Activated T-helper 2 cell treated with anti-CD3 and anti-CD28 coated beads, Interferon-gamma antibody, Interleukin-2, Interleukin-4, amounts not matched to agents 10 μg/mL and 5 μg/mL and 100 μg/mL, durations not matched to agents 14 hours and 24 hours and 36 hours (primary cell): Measurements from ENCODE around the gene IFNLR1. TPM values are rescaled to one million over a fixed set of nuclear protein-coding genes. Genes with fewer than 3 reads are reported as not detected.

ENCODE experiments used
- DNase-seq: peaks from one replicate; pipeline ENCODE4 v3.0.0; 2021; ENCODE audit warnings: low spot score
- H3K27ac Mint-ChIP-seq: one replicate; pipeline ENCODE4 v1.8.0; 2021; ENCODE audit warnings: mixed read lengths
- H3K27me3 Mint-ChIP-seq: one replicate; pipeline ENCODE4 v1.8.0; 2021; ENCODE audit warnings: low read depth, mixed read lengths
- H3K36me3 Mint-ChIP-seq: one replicate; pipeline ENCODE4 v1.8.0; 2021; ENCODE audit warnings: low read depth, mixed read lengths
- H3K4me1 Mint-ChIP-seq: one replicate; pipeline ENCODE4 v1.8.0; 2021; ENCODE audit warnings: low read depth, mixed read lengths
- H3K4me3 Mint-ChIP-seq: one replicate; pipeline ENCODE4 v1.8.0; 2021; ENCODE audit warnings: low read depth, mild to moderate bottlenecking, moderate library complexity, mixed read lengths
- H3K9me3 Mint-ChIP-seq: one replicate; pipeline ENCODE4 v1.8.0; 2021; ENCODE audit warnings: mixed read lengths
- intact Hi-C: fragments of 100-400 bp; cut with micrococcal nuclease; formaldehyde crosslinking; loops from one replicate; pipeline ENCODE4 v1.15.1; 2023
- total RNA-seq: library from RNA; stranded (reverse); gene quantifications from 2 replicates; pipeline ENCODE4 v1.2.3, GENCODE V29; 2022

The IFNLR1 gene
- total RNA-seq, 1 donor from 2014 or later: 6.5 TPM

DNA sequence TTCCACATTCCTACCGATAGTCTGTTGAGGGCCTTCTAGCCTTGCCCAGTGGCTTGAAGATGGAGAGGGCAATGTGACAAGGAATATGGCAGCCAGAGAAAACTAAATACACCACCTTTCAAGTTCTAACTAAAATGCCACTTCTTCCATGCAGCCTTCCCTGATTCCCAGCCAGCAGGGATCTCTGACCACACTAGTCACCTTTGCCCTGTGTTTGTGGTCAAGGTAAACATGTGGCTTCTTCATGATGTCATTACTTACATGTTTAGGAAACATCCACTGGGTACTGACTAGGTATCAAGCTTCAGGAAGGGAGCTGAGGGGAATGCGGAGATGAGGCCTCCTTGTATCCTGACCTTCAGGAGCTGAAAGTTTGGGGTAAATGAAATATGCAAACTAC, 21.6 kb downstream of the IFNLR1 start:
- no peak overlapping the region for H3K4me3 Mint-ChIP-seq
- H3K4me1 Mint-ChIP-seq: no peaks in the 10 kb centered on the region
- DNase-seq: no peak
- peaks cover 3% of the 10 kb centered on the region for H3K36me3 Mint-ChIP-seq
- H3K27me3 Mint-ChIP-seq: peaks cover 1% of the 10 kb centered on the region
- H3K9me3 Mint-ChIP-seq: no peaks in the 10 kb centered on the region
- intact Hi-C loops: no loop called here
- no peak overlapping the region for H3K27ac Mint-ChIP-seq

DNA sequence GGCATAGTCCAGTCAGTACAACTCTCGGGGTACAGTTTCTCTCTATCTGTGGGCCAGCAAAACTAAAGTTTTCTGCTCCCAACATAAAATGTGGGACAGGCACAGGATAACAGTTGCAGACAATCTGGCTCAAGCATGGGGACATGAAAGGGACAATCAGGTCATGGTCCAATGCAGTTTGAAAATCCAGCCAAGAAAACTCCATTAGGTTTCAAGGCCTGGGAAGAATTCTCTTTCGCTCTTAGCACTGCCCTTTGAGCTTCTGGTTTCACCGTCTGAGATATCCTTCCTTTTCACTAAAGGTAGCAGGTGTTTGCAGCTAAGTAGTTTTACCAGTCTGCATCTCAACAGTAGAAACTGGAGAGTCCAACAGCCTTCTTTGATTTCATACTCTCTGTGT, 23.1 kb downstream of the IFNLR1 start:
- Mint-ChIP-seq H3K4me1 (no peaks in the 10 kb centered on the region), H3K27ac (no peak overlapping the region), H3K9me3 (no peaks in the 10 kb centered on the region), H3K27me3 (peaks cover 1% of the 10 kb centered on the region), H3K4me3 (no peak overlapping the region), H3K36me3 (peaks cover 3% of the 10 kb centered on the region)
- no peak for DNase-seq
- intact Hi-C loops: no loop called here

DNA sequence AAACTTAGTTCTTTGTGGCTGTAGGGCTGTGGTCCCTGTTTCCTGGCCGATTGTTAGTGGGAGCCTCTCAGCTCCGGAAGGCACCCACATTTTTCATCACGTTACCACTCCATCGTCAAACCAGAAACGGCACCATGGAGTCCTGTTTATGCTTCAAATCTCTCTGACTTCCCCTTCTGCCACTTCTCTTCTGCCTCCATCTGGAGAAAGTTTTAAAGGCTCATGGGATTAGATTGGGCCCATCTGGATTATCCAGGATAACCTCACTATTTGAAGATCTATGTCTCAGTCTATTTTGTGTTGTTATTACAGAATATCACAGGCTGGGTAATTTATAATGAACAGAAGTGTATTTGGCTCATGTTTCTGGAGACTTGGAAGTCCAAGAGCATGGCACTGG, 24.9 kb downstream of the IFNLR1 start:
- intact Hi-C loops: no loop called here
- Mint-ChIP-seq H3K4me1 (no peaks in the 10 kb centered on the region), H3K27ac (no peak overlapping the region), H3K9me3 (no peaks in the 10 kb centered on the region), H3K4me3 (no peak overlapping the region), H3K27me3 (peaks cover 1% of the 10 kb centered on the region), H3K36me3 (peaks cover 3% of the 10 kb centered on the region)
- no peak for DNase-seq

DNA sequence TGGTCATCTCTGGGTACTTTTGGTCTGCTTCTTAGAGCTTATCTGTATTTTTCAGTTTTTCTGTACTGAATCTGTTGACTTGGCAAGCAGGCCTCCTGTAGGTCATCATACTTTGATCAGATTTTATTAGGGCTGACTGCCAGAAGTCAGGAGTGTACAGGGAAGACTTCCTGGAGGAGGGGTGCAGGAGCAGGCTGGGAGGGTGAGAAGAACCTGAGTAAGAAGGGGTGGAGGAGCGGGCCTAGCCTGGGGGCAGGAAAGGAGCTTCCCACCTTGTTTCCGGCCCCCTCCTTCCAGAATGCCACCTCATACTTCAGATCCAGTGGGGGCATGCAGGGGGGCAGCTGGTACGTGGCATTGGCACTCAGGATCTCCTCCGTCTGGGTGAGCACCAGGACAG, 25.8 kb downstream of the IFNLR1 start:
- Mint-ChIP-seq H3K27ac (no peak overlapping the region), H3K9me3 (no peaks in the 10 kb centered on the region), H3K4me1 (no peaks in the 10 kb centered on the region), H3K4me3 (no peak overlapping the region), H3K27me3 (peaks cover 1% of the 10 kb centered on the region), H3K36me3 (peaks cover 3% of the 10 kb centered on the region)
- DNase-seq: no peak
- intact Hi-C loops: no loop called here

DNA sequence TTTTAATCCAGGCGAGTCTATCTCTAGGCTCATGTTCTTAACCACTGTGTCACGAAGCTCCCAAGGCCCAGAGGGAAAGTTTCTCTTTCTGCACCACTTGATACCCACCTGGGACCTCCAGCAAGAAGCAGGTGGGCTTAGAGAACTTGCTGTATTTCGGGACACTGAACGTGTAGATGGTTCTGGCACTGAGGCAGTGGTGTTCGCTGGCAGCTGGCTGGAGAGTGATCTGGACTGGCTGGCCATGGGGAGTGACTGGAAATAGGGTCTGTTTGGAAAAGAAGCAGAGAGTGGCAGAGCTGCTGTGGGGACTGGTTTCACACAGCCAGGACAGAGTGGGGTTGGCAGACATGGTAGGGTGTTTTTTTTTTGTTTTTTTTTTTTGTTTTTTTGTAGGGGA, 27.7 kb downstream of the IFNLR1 start:
- Mint-ChIP-seq H3K27ac (no peak overlapping the region), H3K36me3 (no peaks in the 10 kb centered on the region), H3K4me3 (no peak overlapping the region), H3K27me3 (peaks cover 1% of the 10 kb centered on the region), H3K9me3 (no peaks in the 10 kb centered on the region), H3K4me1 (no peaks in the 10 kb centered on the region)
- intact Hi-C loops: no loop called here
- no peak for DNase-seq

DNA sequence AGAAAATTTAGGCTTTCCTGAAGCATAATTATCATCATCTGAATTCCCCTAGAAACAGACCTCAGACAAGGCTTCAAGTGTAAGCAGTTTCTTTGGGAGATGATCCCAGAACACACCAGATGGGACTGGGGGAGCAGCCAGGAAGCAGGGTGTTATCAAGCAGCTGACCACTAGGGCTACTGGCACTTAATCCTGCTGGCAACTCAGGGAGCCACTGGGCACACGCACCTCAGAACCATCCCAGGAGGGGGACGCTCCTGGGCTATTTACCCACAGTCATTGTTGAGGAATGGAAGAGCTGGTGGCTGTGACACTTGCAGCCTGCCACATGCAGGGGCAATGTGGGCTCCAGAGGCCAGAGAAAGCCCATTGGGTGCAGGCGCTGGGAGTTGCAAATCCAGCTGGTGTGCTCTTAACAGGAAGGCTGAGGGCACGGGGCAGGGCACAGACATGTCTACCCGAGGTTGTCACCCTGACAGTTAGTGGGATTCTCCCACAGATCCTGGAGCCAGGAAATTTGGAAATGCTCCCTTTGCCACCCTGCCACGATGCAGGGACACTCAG, 29.1 kb downstream of the IFNLR1 start:
- Mint-ChIP-seq H3K4me3 (no peak overlapping the region), H3K36me3 (no peaks in the 10 kb centered on the region), H3K27me3 (peaks cover 1% of the 10 kb centered on the region), H3K9me3 (no peaks in the 10 kb centered on the region), H3K27ac (no peak overlapping the region), H3K4me1 (no peaks in the 10 kb centered on the region)
- intact Hi-C loops: no loop called here
- no peak for DNase-seq

DNA sequence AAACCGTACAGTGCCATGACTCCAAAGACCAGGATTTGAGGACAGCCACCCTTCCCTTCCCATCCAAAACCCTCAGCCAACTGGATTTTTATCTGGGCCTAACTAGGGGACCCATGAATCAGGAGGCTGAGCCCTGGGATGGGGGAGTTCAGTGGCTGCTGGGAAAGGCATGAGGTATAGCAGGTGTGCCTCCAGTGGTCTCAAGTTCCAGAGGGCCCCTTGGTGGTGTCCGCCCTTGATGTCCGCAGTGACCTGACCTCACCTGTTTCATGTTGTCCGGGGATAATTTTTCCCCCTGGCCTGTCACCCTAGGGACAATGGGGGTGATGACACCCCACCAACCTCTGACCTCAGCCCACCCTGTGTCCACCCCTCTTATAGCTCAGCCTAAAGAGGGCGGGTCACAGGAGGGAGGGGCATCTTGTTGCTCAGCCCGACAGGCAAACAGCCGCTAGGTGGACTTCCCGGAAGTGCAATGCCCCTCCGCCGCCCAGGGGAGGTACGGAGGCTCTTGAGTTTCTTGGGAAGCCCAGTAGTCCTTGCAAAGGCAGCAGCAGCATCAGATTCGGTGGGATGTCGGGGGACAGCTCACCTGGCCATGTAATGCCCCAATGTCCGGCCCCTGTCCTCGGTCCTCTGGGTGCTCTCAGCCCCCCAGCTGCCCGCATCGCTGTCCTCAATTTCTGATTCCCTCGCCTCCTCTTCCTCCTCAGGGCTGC, 30.4 kb downstream of the IFNLR1 start:
- no peaks in the 10 kb centered on the region for H3K4me1 Mint-ChIP-seq
- H3K27ac Mint-ChIP-seq: no peak overlapping the region
- H3K9me3 Mint-ChIP-seq: no peaks in the 10 kb centered on the region
- no peak overlapping the region for H3K4me3 Mint-ChIP-seq
- no peak for DNase-seq
- intact Hi-C loops: no loop called here
- no peaks in the 10 kb centered on the region for H3K36me3 Mint-ChIP-seq
- peaks cover 4% of the 10 kb centered on the region for H3K27me3 Mint-ChIP-seq

DNA sequence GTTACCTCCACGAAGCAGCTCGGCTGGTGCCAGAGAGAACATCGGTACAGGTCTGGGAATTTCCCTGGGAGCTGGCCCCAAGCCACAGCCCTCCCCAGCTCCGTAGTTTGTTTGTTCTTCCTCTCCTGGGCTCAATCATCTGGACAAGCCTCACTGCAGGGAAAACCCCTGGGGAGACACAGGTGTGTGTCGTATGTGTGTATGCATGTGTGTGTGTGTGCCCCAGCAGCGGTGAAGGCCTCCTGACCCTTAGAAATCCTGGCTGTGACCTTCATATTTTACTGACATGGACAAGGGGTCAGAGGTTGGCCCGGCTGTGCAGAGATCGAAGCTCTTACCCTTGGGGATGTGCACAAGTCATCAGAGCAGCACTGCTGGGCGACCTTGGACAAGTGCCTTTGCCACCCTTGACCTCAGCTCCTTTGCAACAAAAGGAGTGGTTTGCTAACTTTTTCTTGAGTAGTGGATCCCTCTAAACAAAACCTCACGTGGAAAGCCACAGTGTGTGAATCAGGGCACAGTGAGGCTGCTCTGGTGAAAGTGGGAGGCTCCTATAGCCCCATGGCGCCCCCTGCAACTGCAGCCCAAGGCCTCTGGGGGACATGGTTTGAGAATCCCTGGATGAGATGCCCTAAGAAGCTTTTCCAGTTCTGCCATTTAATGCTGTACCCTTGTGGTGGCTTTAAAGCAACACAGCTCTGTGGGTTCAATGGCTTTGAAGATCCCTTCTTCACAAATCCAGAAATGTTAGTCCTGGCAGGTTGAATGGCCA, 31.9 kb downstream of the IFNLR1 start:
- Mint-ChIP-seq H3K4me1 (peaks cover 9% of the 10 kb centered on the region), H3K27me3 (peaks cover 15% of the 10 kb centered on the region), H3K36me3 (no peaks in the 10 kb centered on the region), H3K9me3 (no peaks in the 10 kb centered on the region), H3K27ac (no peak overlapping the region), H3K4me3 (no peak overlapping the region)
- DNase-seq: no peak
- intact Hi-C loops: no loop called here

DNA sequence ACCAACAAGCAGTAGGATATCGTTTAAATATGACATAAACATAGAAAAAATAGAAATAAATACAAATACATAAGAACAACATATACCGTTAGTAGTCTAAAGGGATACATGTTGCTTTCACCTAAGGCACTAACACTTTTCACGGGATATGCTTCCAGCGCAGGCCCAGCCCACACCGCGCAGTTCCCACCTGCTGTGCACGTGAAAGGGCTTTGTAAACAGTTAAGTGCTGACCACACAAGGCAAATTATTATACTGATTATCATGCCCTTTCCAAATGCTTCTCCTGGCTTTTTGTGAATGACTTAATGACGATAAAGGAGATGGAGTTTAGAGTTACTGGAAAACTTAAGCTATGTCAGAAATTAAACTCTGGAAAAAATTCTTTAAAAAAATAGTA, 32.9 kb downstream of the IFNLR1 start:
- intact Hi-C loops: no loop called here
- Mint-ChIP-seq H3K4me1 (peaks cover 14% of the 10 kb centered on the region), H3K27ac (no peak overlapping the region), H3K27me3 (peaks cover 15% of the 10 kb centered on the region), H3K4me3 (no peak overlapping the region), H3K36me3 (no peaks in the 10 kb centered on the region), H3K9me3 (no peaks in the 10 kb centered on the region)
- DNase-seq: no peak

DNA sequence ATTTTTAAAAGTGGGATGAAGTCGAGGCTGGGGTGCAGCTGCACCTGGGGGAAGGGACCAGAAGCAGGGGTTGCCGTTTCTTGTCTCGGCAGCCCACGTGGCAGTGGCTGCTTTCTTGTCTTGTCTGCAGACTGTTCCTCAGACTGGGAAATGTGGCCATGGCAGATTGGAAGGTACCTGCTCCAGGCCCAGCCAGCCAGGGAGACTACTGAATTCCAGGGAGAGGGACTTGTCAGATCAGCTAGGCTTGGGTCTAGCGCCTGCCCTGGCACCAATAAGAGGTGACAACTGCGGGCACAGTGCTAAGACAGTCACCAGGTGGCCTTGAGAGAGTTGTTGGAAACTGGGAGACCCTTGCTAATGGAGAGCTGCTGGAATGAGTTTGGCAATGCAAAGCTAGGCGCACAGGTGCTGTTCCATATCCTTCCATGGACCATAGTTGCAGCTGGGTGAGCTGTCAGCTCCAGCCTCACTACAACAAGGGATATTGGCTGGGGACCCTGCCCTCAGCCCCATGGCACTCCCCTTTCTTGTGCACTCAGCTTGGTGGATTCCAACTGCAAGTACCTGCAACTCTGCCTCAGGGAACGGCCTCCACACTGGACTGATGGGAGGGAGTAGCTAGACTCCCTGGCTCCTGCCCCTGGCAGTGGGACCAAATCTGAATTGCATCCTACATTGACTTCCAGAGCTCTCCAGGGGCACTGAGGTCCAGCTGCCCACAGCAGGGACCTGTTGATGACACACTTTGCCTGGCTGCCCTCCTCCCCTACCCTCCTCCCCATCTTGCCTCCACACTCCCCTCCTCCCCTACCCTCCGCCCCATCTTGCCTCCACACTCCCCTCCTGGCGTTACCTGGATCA, 34.2 kb downstream of the IFNLR1 start:
- H3K4me1 Mint-ChIP-seq: peaks cover 14% of the 10 kb centered on the region
- intact Hi-C loops: no loop called here
- H3K36me3 Mint-ChIP-seq: no peaks in the 10 kb centered on the region
- H3K27ac Mint-ChIP-seq: no peak overlapping the region
- peaks cover 15% of the 10 kb centered on the region for H3K27me3 Mint-ChIP-seq
- no peaks in the 10 kb centered on the region for H3K9me3 Mint-ChIP-seq
- H3K4me3 Mint-ChIP-seq: no peak overlapping the region
- DNase-seq: no peak

DNA sequence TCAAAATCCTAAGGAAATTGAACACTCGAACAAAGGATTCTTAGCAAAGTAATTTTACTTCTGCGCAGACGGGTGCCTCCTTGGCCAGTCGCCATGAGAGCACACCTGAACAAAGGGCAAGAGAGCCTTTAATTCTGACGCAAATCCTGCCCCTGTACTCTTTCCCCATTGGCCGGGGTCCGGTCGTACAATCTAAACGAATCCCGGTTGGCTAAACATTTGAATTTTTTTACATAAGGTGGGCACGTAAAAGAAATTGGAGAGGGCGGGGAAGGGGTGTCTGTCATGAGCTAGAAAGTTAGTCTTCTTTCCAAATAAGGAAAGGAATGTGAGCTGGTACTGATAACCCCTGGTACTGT, 35.9 kb downstream of the IFNLR1 start:
- H3K27ac Mint-ChIP-seq: no peak overlapping the region
- no peak overlapping the region for H3K4me3 Mint-ChIP-seq
- intact Hi-C loops: loop anchor here (2.0 kb wide), 1 partner anchor 40 kb away; no protein-coding TSS in a partner anchor
- no peaks in the 10 kb centered on the region for H3K9me3 Mint-ChIP-seq
- DNase-seq: no peak
- peaks cover 18% of the 10 kb centered on the region for H3K27me3 Mint-ChIP-seq
- H3K4me1 Mint-ChIP-seq: peaks cover 14% of the 10 kb centered on the region
- H3K36me3 Mint-ChIP-seq: no peaks in the 10 kb centered on the region

DNA sequence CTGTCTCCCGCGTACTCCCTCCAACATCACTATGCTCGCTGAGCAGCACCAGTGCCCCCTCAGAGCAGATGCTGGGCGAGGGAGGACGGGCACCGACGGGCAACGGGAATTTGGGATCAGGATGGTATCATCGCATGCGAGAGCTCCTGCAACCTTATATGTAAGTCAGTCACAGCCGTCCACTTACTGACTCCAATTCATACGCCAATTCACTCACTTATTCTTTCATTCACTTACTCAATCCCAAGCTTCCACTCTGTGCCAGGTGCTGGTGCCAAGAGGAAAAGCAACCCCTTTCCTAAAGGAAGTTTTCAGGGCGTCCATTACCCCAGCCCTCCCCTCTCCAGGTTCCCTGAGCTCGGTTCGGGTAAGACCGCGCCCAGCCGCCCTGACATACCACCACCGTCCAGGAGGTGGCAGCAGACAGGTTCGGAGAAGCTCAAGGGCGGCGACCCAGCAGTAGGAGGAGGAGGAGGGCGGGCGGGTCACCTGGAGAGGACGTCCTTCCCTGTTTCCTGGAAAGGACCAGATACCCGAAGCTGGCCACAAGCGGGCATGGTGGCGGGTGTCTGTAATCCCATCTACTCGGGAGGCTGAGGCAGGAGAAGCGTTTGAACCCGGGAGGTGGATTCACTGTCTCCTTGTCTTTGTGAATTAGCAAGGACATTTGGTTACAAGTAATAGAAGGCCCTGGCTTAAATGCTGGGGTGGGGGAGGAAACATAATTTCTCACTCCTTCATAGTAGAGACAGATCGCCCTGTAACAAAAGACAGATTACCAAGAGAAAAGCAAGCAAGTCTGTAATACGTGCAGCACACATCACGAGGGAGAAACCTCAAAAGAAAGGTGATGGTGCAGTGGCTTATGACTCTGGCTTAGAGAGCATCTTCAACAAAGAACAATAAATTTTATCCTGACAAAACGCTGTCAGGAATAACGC, 36.6 kb downstream of the IFNLR1 start:
- Mint-ChIP-seq H3K9me3 (no peaks in the 10 kb centered on the region), H3K4me1 (peaks cover 14% of the 10 kb centered on the region), H3K27ac (no peak overlapping the region), H3K27me3 (peaks cover 20% of the 10 kb centered on the region), H3K36me3 (no peaks in the 10 kb centered on the region), H3K4me3 (peak overlapping the region; percentile 67)
- intact Hi-C loops: loop anchor here (1.0 to 2.0 kb wide), 2 partner anchors 40 to 241 kb away; no protein-coding TSS in a partner anchor
- DNase-seq: peak; percentile 76
